GM21367 (cell line): Measurements from ENCODE around the gene SCAMP2.

Experiments used
- ATAC-seq: cut with Tn5 transposase; IDR thresholded peaks from one replicate; pipeline ENCODE4 v1.9.1; 2021; ENCODE audit not compliant: unreplicated experiment

SCAMP2 gene

GRCh38 chr15:74821790-74822158, 51.4 kb downstream of the SCAMP2 start:
- ATAC-seq, result no peak

GRCh38 chr15:74821091-74821789, 51.9 kb downstream of the SCAMP2 start:
- peak; percentile 56 for ATAC-seq

GRCh38 chr15:74820056-74820455, 53.1 kb downstream of the SCAMP2 start:
- no peak for ATAC-seq

GRCh38 chr15:74817370-74817737, 55.8 kb downstream of the SCAMP2 start:
- ATAC-seq, result no peak

- ATAC-seq, result no peak
Observed at GRCh38 chr15:74816624-74817369, 56.4 kb downstream of the SCAMP2 start.

- no peak for ATAC-seq
Observed at GRCh38 chr15:74815961-74816360, 57.2 kb downstream of the SCAMP2 start.

GRCh38 chr15:74815121-74815934, 57.8 kb downstream of the SCAMP2 start:
- no peak for ATAC-seq

- no peak for ATAC-seq
Observed at GRCh38 chr15:74812533-74812932, 60.6 kb downstream of the SCAMP2 start, which contains the start of gene LMAN1L. Gene LMAN1L, plus strand, starts transcription at chr15:74812835. Its CDS starts 20 bp downstream, at chr15:74812855.

- no peak for ATAC-seq
Observed at GRCh38 chr15:74809956-74810355, 63.2 kb downstream of the SCAMP2 start.

- ATAC-seq, result no peak
Observed at GRCh38 chr15:74809242-74809641, 63.9 kb downstream of the SCAMP2 start.

- ATAC-seq, result no peak
Observed at GRCh38 chr15:74808840-74809229, 64.3 kb downstream of the SCAMP2 start.

GRCh38 chr15:74808078-74808839, 64.9 kb downstream of the SCAMP2 start:
- ATAC-seq, result no peak

GRCh38 chr15:74807282-74807681, 65.9 kb downstream of the SCAMP2 start:
- no peak for ATAC-seq

GRCh38 chr15:74804935-74805334, 68.2 kb downstream of the SCAMP2 start:
- no peak for ATAC-seq

GRCh38 chr15:74802862-74803447, 70.2 kb downstream of the SCAMP2 start:
- ATAC-seq, result no peak

- no peak for ATAC-seq
Observed at GRCh38 chr15:74802290-74802689, 70.9 kb downstream of the SCAMP2 start.

- no peak for ATAC-seq
Observed at GRCh38 chr15:74801311-74801997, 71.7 kb downstream of the SCAMP2 start.

GRCh38 chr15:74800559-74801094, 72.5 kb downstream of the SCAMP2 start:
- ATAC-seq, result no peak

GRCh38 chr15:74799856-74800558, 73.2 kb downstream of the SCAMP2 start:
- no peak for ATAC-seq
